NB4 (cell line): ENCODE results near the gene SEPHS2.

Source experiments
- DNase-seq: peaks from one replicate; pipeline ENCODE4 v3.0.0; 2010; ENCODE audit warnings: low read depth
- H3K4me3 ChIP-seq: one replicate; pipeline ENCODE4 v1.5.1; 2011; ENCODE audit warnings: mild to moderate bottlenecking, low read depth, low read length, moderate library complexity
- CTCF ChIP-seq: IDR thresholded peaks from one replicate; pipeline ENCODE4 v1.5.1; 2012; ENCODE audit warnings: low read depth, low read length
- MAX ChIP-seq: IDR thresholded peaks from 2 replicates; pipeline ENCODE4 v1.6.1; 2011; ENCODE audit warnings: low read depth, low read length
- MYC ChIP-seq: IDR thresholded peaks from 2 replicates; pipeline ENCODE4 v1.6.1; 2011; ENCODE audit warnings: low read depth, low read length
- POLR2A ChIP-seq: IDR thresholded peaks from 2 replicates; pipeline ENCODE4 v1.6.1; 2011; ENCODE audit warnings: mild to moderate bottlenecking; ENCODE audit not compliant: insufficient read length; ENCODE audit errors: extremely low read depth

SEPHS2 gene

DNA sequence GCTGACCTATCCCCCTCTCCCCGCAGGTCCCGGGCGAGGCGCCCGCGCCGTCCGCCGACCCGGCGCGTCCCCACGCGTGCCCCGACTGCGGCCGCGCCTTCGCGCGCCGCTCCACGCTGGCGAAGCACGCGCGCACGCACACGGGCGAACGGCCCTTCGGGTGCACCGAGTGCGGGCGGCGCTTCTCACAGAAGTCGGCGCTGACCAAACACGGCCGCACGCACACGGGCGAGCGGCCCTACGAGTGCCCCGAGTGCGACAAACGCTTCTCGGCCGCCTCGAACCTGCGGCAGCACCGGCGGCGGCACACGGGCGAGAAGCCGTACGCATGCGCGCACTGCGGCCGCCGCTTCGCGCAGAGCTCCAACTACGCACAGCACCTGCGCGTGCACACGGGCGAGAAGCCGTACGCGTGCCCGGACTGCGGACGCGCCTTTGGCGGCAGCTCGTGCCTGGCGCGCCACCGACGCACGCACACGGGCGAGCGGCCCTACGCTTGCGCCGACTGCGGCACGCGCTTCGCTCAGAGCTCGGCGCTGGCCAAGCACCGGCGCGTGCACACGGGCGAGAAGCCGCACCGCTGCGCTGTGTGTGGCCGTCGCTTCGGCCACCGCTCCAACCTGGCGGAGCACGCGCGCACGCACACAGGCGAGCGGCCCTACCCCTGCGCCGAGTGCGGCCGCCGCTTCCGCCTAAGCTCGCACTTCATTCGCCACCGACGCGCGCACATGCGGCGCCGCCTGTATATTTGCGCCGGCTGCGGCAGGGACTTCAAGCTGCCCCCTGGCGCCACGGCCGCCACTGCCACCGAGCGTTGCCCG lies 27.9 kb downstream of the SEPHS2 start:
- H3K4me3 ChIP-seq, result no peak overlapping the region
- TF ChIP-seq CTCF (no peak), POLR2A (no peak), MYC (no peak), MAX (no peak)
- DNase-seq, result peak; percentile 93

DNA sequence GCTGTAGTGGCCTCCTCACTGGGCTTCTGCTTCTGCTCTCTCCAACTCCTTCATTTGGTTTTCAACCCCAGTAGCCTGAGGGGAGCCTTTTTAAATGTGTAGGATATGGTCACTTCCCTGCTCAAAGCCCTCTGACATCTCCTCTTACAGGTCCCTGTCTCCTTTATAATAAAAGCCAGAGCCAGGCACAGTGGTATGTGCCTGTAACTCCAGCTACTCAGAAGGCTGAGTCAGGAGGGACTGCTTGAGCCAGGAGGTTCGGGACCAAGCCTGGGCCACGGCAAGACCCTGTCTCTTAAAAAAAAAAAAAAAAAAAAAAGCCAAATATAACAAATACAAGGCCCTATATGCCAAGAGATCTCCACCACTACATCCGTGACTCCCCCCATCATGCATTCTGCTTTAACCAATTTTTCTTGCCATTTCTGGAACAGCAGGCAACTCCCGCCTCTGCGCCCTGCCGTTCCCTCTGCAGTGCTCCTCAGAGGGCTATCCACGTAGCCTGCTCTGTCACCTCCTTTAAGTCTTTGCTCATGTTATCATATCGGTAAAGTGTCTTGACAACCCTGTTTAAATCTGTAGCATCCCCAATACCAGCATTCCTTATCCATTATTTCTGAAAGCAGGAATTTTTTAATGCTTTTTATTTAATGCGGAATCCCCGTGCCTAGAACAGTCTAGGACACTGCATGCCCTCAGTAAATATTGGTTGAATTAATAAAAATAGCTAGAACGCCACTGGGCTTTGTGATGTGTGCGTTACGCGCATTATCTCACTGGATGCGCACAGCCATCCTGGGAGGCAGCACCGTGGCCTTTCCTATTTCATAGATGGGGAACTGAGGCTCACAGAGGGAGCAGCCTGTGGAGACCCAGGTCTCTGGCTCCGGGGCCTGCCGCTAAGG lies 28.8 kb downstream of the SEPHS2 start:
- H3K4me3 ChIP-seq, result no peak overlapping the region
- DNase-seq, result no peak
- TF ChIP-seq MYC, result no peak
- no peak for TF ChIP-seq POLR2A
- TF ChIP-seq MAX, result no peak
- no peak for TF ChIP-seq CTCF

DNA sequence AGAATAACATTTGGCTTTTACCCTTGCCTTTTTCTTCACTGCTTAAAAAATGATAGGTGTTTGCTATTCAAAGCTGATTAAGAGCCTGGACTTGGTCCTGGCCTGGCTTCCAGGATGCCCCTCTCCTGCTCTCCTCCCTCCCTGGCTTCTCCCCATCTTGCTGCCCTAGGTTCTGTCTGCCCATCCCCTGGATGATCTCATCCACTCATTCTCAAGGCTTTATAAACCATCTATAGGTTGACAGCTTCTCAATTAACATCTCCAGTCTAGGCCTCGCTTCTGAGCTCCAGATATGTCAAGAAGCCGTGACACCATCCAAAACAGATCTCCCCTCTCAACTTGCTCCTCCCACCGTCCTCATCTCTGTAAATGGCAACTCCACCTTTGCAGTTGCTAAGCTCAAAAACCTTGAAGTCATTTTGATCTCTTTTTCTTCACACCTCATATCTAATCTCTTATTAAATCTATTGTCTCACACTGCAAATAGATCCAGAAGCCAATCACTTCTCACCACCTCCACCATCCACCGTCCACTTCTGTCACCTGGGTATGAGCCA lies 29.5 kb downstream of the SEPHS2 start:
- no peak for DNase-seq
- no peak for TF ChIP-seq CTCF
- TF ChIP-seq MYC, result no peak
- TF ChIP-seq POLR2A, result no peak
- TF ChIP-seq MAX, result no peak
- no peak overlapping the region for H3K4me3 ChIP-seq

GRCh38 chr16:30414159-30414558 lies 31.5 kb downstream of the SEPHS2 start:
- TF ChIP-seq MYC, result no peak
- TF ChIP-seq POLR2A, result no peak
- no peak for TF ChIP-seq CTCF
- no peak for TF ChIP-seq MAX
- DNase-seq, result no peak
- no peak overlapping the region for H3K4me3 ChIP-seq

GRCh38 chr16:30413112-30413806 lies 32.4 kb downstream of the SEPHS2 start:
- TF ChIP-seq CTCF, result no peak
- no peak for TF ChIP-seq POLR2A
- no peak for TF ChIP-seq MYC
- TF ChIP-seq MAX, result no peak
- no peak overlapping the region for H3K4me3 ChIP-seq
- no peak for DNase-seq
